Suppressor macrophage (primary cell): ENCODE data around the gene BABAM2.
"Not testable (repeated sequence)": the region's sequence is repeated elsewhere in the genome, so short reads cannot be mapped to it uniquely, and the experiment has no call there.

ENCODE experiments used
- DNase-seq, 4 experiments: peaks; one replicate each; pipeline ENCODE4 v3.0.0-alpha.2; 2020 to 2022

Gene BABAM2

GRCh38 chr2:28257182-28257581, 366.7 kb downstream of the BABAM2 start:
- DNase-seq: no peak

DNA sequence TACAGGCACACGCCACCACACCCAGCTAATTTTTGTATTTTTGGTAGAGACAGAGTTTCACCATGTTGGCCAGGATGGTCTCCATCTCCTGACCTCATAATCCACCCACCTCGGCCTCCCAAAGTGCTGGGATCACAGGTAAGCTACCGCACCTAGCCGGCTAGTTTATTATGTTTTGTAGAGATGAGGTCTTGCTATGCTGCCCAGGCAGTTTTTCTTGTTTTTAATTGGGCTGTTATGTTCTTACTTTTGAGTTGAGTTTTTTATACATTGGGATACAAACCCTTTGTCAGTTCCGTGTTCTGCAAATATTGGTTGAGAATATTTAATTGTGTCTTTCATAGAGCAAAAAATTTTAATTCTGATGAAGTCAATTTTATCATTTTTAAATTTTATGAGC, 368.7 kb downstream of the BABAM2 start:
- DNase-seq: not testable (repeated sequence)

DNA sequence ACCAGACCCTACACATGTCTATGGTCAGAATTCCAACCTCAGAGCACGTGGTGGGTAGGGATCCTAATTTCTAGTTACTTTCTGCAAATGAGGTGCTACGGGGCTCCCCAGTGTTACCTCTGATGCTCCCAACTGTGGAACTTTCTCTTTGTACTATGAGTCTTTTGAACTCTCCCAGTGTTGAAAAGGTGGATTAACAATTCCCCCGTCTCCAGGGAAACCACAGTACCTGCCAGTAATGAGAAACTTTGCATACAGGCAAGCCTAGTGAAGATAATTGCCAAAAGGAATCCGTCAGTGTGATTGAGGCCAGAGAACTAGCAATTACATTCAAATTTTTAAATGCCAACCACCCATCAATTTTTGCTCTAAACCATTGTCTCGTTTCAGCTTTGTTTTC, 373.2 kb downstream of the BABAM2 start:
- DNase-seq: no peak

GRCh38 chr2:28267282-28267681, 376.8 kb downstream of the BABAM2 start:
- DNase-seq: no peak

DNA sequence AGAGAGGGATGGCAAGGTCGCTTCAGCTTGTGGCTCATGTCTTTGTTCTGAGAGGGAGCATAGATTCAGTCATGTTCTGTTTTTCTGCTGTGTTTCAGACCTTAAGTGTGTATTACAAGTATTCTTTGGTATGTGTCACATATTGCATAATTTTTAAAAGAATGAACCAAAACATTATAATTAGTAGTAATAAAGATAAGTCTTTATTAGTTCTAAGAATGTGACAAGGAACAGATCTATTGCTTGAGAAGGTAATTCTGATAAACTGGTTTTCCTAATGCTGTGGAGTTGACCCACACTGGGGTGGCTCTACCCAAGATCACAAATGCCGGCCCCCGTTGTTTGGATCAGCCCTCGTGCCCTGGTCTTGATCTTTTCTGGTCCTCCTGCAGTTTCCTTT, 377.9 kb downstream of the BABAM2 start:
- DNase-seq: no peak

DNA sequence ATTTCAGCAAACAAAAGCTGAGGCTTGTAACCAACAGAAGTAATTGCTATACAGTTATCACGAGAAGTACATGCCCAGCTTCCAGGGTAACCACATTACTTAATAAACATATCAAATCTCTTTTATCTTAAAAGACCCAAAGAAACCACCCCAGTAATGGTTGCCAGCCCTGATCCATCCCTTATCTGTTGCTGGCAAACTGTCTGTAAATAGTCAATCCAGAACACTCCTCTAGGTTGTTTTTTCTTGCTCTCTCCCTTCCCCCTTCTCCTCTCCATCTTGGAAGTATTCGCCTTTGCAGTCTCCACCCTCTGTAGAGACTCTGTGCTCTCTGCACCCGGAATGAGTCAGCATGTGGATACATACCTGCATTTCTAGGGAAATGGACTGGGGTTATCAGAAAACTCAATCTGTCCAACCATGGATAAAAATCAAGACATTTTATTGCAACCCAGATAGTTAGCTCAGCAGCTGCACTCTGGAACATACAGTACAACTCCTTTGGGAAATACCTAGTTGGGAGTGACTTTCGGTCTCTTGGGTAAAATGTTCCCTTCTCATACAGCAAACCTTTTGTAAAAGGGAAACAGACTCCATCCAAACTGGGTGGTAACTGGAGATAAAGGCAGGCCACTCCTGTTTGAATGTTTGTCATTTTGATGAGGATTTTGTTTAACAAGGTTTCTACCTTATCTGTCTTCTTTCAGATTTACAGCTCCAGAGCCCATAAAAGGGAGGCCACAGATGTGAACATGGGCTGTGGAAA, 378.7 kb downstream of the BABAM2 start:
- no peak for DNase-seq

- DNase-seq: no peak
These were observed 380.1 kb downstream of the BABAM2 start for GRCh38 chr2:28270456-28271152.

GRCh38 chr2:28271231-28271918, 380.8 kb downstream of the BABAM2 start:
- peak in 1 of 4 experiments; percentile 26 for DNase-seq

DNA sequence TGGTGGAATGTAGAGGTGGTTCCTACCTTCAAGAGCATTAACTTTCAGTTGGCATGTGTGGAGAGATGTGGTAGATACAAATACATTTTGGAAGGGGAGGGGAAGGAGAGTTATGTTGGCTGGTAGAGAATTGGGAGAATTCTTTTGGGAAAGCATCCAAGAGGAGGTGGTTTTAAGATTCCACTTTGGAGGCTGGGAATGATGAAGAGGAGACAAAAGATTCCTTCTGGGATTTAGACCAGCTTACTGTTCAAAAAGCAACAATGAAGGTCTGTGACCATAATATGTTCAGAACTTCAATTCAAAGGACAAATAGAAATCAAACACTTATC, 381.4 kb downstream of the BABAM2 start:
- no peak for DNase-seq

DNA sequence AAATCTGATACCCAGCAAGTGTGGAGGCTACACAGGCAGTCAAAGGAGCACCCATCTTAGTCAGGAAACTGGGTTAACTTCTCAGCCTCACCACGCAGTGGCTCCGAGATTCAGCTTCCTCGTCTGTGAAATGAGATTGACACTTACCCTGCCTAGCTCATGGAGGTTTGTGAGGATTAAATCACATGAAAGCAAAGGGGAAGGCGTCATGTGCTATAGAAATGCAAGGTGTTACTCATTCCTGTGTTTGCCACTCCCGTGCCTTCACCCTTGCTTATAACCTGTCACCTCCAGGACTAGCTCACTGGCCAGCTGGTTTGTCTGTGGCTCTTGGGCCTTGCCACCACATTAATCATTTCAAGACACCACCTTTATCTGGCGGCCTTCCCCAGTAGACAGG, 383.2 kb downstream of the BABAM2 start:
- DNase-seq: peak; percentile 41 to 74 (median 66)

DNA sequence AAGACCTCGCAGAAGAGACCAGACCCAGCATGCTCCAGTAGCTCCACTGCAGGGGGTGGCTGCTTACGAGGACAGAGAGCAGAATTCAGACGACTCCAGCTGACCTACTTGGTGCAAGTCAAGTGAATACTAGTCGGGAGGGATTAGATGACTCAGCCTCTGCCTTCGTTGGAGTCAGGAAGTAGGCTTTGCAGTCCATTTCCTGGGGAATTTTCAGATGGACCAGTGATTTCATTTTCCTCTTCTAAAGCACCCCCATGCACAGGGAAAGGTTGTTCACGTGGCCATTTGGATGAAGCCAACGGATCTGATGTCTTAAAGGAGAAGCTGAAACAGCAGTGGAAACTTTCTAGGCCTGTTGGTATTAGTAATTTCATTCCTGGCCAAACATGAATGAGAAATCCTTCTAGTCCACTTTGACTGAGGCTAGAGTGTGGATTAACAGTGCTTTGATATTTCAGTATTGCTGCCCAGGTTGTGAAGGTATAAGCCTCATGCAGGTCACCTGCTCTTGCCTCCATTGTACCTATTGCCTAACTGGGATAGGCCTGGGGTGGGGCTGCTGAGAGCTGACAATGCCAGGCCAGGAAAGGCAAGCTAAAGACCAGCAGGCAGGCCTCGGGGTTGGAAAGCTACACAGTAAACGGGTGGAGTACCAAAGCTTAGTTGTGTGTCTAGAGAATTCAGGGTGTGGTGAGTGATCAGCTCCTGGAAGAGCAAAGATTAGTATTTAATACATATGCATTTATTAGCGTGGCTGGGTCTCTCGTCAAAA, 384.6 kb downstream of the BABAM2 start:
- DNase-seq: peak; percentile 87 to 95 (median 90)

DNA sequence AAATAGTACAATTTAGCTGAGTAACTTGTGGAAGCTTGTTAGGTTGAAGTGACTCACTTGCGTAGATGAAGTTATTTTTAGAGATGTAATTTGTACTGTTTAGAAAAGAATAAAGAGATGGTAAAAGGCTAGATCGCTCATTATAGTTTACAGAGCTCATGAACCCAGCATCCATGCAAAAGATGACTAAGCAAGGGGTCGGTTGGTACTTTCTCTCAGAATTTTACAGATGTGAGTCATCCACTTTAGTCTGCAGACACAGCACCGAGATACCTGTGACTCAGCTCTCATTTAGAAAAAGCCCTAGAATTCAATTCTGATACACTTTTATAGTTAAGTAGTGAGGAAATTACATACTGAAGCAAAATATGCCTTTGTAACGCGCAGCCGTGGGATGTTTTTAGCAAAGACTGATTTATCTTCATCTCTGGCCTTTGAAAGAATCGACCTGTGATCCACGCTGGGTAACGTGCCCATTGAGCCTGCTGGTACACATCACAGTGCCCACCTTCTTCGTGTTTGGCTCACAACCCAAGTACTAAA, 385.6 kb downstream of the BABAM2 start:
- DNase-seq: peak in 1 of 4 experiments; percentile 49

DNA sequence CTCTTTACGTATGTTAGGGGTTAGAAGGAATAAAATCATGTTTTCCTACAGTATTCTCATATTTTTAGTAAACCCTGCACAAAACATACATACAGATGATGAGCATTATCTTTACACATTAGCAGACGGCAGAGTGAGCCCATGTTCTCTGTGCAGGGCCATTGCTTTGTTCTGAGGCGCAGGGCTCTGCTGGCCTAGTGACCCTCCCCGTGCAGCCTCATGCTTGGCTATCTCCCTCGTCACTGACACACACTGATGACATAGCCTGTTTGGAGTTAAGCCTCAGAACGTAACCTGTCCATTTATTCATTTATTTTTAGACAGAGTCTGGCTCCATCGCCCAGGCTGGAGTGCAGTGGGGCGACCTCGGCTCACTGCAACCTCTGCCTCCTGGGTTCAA, 386.3 kb downstream of the BABAM2 start:
- no peak for DNase-seq

DNA sequence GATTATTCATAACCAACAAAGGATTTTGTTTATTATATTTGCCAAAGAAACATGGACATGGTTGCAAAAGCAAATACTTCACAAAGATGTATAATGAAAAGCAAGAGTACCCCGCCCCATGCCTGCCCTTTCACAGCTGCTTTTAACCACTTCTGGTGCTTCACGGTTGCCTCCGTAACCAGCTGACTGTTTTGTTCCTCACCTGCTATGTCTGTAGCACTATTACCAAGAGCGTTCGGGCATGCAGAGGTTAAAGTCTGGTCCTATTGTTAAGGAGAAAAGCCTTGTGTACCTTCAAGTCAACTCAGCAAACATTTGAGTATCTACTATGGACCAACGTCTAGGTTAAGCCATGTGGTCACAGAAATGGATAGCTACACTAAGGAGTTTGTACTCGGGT, 386.9 kb downstream of the BABAM2 start:
- no peak for DNase-seq

DNA sequence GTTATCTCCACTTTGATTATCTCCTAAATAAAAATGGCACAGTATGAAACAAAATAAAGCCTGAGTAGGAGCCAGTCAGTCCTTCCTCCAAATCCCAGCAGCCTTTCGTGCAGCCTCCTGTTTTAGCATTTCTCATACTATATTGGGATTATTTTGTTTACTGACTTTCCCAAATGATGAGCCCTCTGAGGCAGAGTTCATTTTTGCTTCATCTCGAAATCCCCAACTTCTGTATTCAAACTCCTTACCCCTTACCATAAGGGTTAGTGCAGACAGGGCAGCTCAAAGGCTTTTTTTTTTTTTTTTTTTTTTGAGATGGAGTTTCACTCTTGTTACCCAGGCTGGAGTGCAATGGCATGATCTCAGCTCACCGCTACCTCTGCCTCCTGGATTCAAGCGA, 388.8 kb downstream of the BABAM2 start:
- DNase-seq: no peak

- no peak for DNase-seq
These were observed 390.1 kb downstream of the BABAM2 start for GRCh38 chr2:28280619-28281018.

- DNase-seq: no peak
These were observed 391.2 kb downstream of the BABAM2 start for GRCh38 chr2:28281739-28282138.

DNA sequence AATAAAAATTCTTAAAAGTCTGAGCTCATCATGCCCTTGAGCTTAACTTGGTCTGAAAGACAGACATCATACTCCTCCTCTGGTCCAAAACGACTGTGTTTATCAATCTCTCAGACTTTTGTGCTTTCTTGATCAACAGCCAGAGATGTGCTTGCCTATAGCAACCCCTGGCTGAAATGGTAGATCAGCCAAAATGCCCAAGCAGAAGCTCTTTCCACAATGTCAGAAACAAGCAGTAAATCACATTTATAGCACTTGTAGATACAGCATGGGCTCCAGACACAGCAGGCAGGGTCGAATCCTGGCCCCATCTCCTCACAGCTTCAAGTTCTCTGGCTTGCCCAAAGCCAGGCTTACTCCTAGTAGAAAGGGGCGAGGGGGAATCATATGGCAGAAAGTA, 391.7 kb downstream of the BABAM2 start:
- no peak for DNase-seq

GRCh38 chr2:28282861-28283646, 392.5 kb downstream of the BABAM2 start:
- no peak for DNase-seq

- DNase-seq: no peak
These were observed 393.3 kb downstream of the BABAM2 start for GRCh38 chr2:28283861-28284260.

DNA sequence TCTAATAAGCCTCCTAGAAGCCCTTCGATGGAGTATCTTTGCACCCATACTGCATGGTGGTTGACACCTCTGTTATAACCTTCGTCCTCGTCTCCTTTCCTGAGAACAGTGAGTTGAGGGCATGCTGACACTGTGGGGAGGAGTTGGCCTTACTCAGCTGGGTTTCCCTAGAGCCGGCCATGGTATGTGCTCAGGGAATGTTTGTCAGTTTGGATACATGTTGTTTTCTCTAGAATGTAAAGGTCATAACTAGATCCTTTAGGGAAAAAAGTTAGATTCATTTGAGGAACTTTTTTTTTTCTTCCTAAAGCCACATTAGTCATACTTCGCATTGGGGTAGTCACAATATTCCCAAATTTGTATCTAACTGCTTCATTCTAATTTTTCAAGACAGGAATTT, 396.1 kb downstream of the BABAM2 start:
- DNase-seq: peak in 1 of 4 experiments; percentile 16
